Measurements from ENCODE around the gene ZFP1. TPM values are rescaled to one million over a fixed set of nuclear protein-coding genes. Genes with fewer than 3 reads are reported as not detected.

Gene ZFP1
- total and polyA plus RNA-seq, 9 of the 15 experiments (the other 6 are each of a cell fraction or from before 2014, with no cell fraction given): 2.6 to 14.7 (median 11.6) TPM

GRCh38 chr16:75148311-75149195 is at the start of gene ZFP1 (continued):
- 0 out of 2 replicates have a peak, but pooled peaks have one; percentile 25 for TF ChIP-seq ZBTB40 (IDR thresholded peaks at IDR 0.05)
- no peak for TF ChIP-seq ZBTB40 (CRISPR knock-in tag; IDR thresholded peaks at IDR 0.05)
- TF ChIP-seq PHF20 (IDR thresholded peaks at IDR 0.05; ENCODE audit: partially characterized antibody): peak; percentile 80
- TF ChIP-seq ZNF766 (CRISPR knock-in tag; conservative IDR thresholded peaks at IDR 0.05): peak; percentile 45; the same call in 1 of the 2 replicates
- peak; percentile 8; the same call in 1 of the 2 replicates for TF ChIP-seq ESRRA (IDR thresholded peaks at IDR 0.05; ENCODE audit: borderline replicate concordance, low read depth)
- no peak for TF ChIP-seq ATF4 (CRISPR knock-in tag; IDR thresholded peaks at IDR 0.05)
- TF ChIP-seq ZNF143 (CRISPR knock-in tag; IDR thresholded peaks at IDR 0.05): peak; percentile 93
- TF ChIP-seq NCOA2 (IDR thresholded peaks at IDR 0.05; ENCODE audit: partially characterized antibody in 2 of 2): peak in 1 of 2 experiments; percentile 97
- TF ChIP-seq ZNF398 (CRISPR knock-in tag; IDR thresholded peaks at IDR 0.05): no peak

All from K562 (cell line).